H1 (cell line): ENCODE data around the gene TMEM106A. TPM values are rescaled to one million over a fixed set of nuclear protein-coding genes. Genes with fewer than 3 reads are reported as not detected.

ENCODE experiments used
- polyA plus RNA-seq, 7 experiments: library from polyadenylated mRNA; depleted of rRNA in 3 of 7; stranded (reverse) in 5 of 7; unstranded in 2 of 7; fragments of >200 nt in 5 of 7; fragments of 200-250 nt in 2 of 7; gene quantifications; 1 replicate in 5 of 7; 2 replicates in 1 of 7; 4 replicates in 1 of 7; pipeline versions ENCODE4 v1.2.1 to v1.2.3, GENCODE V29; 2011 to 2013; ENCODE audit warnings: missing spikeins in 2 of 7, mixed read lengths in 2 of 7
- small RNA-seq: library from polyadenylated mRNA; stranded (forward); fragments of <200 nt; extraction: miRNeasy Mini kit (QIAGEN cat#:217004); gene quantifications from one replicate; pipeline ENCODE3, GENCODE V24; 2013; ENCODE audit not compliant: insufficient read depth
- total RNA-seq: library from RNA; stranded (reverse); fragmentation: NEBNext Ultra II Directional; extraction: Animal tissue kit (Norgen Biotek cat#: 25700); gene quantifications from 2 replicates; pipeline ENCODE4 v1.2.1, GENCODE V29; 2021

The TMEM106A gene
- total and polyA plus RNA-seq, 2 of the 8 experiments (the other 6 are each of a cell fraction or from before 2014, with no cell fraction given) = 3.2 to 5.4 TPM

Small RNA genes lying within 50 kb of the gene (small RNA-seq; reads per million reads assigned to genes)
- gene AC060780.2 = not detected
- not detected for gene AC060780.3
- gene RF00004 = not detected
- gene RNU2-1 = not detected

Other genes with a start within 250 kb of the TMEM106A start
- gene AARSD1, start 247.4 kb upstream of the TMEM106A start, total RNA-seq = 45.0 and 51.5 TPM in 2 replicates
- 43.8 and 58.8 TPM in 2 replicates for gene AARSD1, start 247.4 kb upstream of the TMEM106A start, polyA plus RNA-seq (2011; rRNA removed)
- 2.2 and 3.0 TPM in 2 replicates for gene PTGES3L, start 231.8 kb upstream of the TMEM106A start, total RNA-seq
- 2.6 and 3.6 TPM in 2 replicates for gene PTGES3L, start 231.8 kb upstream of the TMEM106A start, polyA plus RNA-seq (2011; rRNA removed)
- 10.7 and 11.9 TPM in 2 replicates for gene RUNDC1, start 231.3 kb upstream of the TMEM106A start, total RNA-seq
- 7.9 and 9.4 TPM in 2 replicates for gene RUNDC1, start 231.3 kb upstream of the TMEM106A start, polyA plus RNA-seq (2011; rRNA removed)
- gene RPL27, start 213.5 kb upstream of the TMEM106A start, total RNA-seq = 1,415 and 1,425 TPM in 2 replicates
- gene RPL27, start 213.5 kb upstream of the TMEM106A start, polyA plus RNA-seq (2011; rRNA removed) = 3,779 and 3,900 TPM in 2 replicates
- 2.0 and 2.5 TPM in 2 replicates for gene IFI35, start 205.1 kb upstream of the TMEM106A start, total RNA-seq
- gene IFI35, start 205.1 kb upstream of the TMEM106A start, polyA plus RNA-seq (2011; rRNA removed) = 4.7 and 4.9 TPM in 2 replicates
- 281 and 295 TPM in 2 replicates for gene VAT1, start 189.5 kb upstream of the TMEM106A start, total RNA-seq
- gene VAT1, start 189.5 kb upstream of the TMEM106A start, polyA plus RNA-seq (2011; rRNA removed) = 200 and 269 TPM in 2 replicates
- 51.3 and 56.8 TPM in 2 replicates for gene RND2, start 186.6 kb upstream of the TMEM106A start, total RNA-seq
- gene RND2, start 186.6 kb upstream of the TMEM106A start, polyA plus RNA-seq (2011; rRNA removed) = 61.4 and 76.2 TPM in 2 replicates
- gene BRCA1, start 86.5 kb upstream of the TMEM106A start, total RNA-seq = 39.2 and 40.3 TPM in 2 replicates
- 30.7 and 34.5 TPM in 2 replicates for gene BRCA1, start 86.5 kb upstream of the TMEM106A start, polyA plus RNA-seq (2011; rRNA removed)
- 34.8 and 36.0 TPM in 2 replicates for gene NBR1, start 40.7 kb upstream of the TMEM106A start, total RNA-seq
- 12.4 and 13.5 TPM in 2 replicates for gene NBR1, start 40.7 kb upstream of the TMEM106A start, polyA plus RNA-seq (2011; rRNA removed)
- gene CCDC200, start 16.7 kb downstream of the TMEM106A start, total RNA-seq = not detected in 2 replicates
- 0.11 TPM in 1 of 2 replicates, not detected in the other for gene CCDC200, start 16.7 kb downstream of the TMEM106A start, polyA plus RNA-seq (2011; rRNA removed)
- gene RNU2-1, start 22.1 kb downstream of the TMEM106A start, total RNA-seq = 2,508 and 2,656 TPM in 2 replicates
- not detected in 2 replicates for gene RNU2-1, start 22.1 kb downstream of the TMEM106A start, polyA plus RNA-seq (2011; rRNA removed)
- gene ARL4D, start 187.1 kb downstream of the TMEM106A start, total RNA-seq = 8.4 TPM in 2 replicates
- 9.2 and 16.2 TPM in 2 replicates for gene ARL4D, start 187.1 kb downstream of the TMEM106A start, polyA plus RNA-seq (2011; rRNA removed)